HepG2 (cell line): Measurements from ENCODE around the gene NR1H3. TPM values are rescaled to one million over a fixed set of nuclear protein-coding genes. Genes with fewer than 3 reads are reported as not detected.

Source experiments
- ATAC-seq: fragments of 200-7000 bp; cut with Tn5 transposase; 3 replicates; pipeline ENCODE4 v1.9.1; 2020; ENCODE audit warnings: mild to moderate bottlenecking, moderate library complexity
- BruUV-seq: library from RNA; stranded (reverse); fragments of 400-500 nt; replicated peaks from 2 replicates; lab custom pipeline; 2021; lab: Mats Ljungman, UMichigan
- CTCF ChIA-PET: fragments of 300-600 bp; formaldehyde crosslinking; extraction: SDS; loops from one replicate; lab custom pipeline; 2021; ENCODE audit warnings: low total read pairs, inconsistent platforms, low intra/inter-chr PET ratio; lab: Yijun Ruan, JAX
- POLR2A ChIA-PET: fragments of 350-600 bp; sonication (Branson Sonifier 250); formaldehyde crosslinking; loops from one replicate; lab custom pipeline; 2020; ENCODE audit warnings: antibody characterized with exemption, inconsistent platforms; lab: Yijun Ruan, JAX
- DNase-seq: peaks from one replicate; pipeline ENCODE4 v3.0.0-alpha.2; 2015; ENCODE audit warnings: low spot score
- FAIRE-seq: peaks from 3 replicates; lab custom pipeline; 2011; peaks lifted over from hg19 to GRCh38; lab: Jason Lieb, UNC
- H2AFZ ChIP-seq: one replicate; pipeline ENCODE4 v1.6.1; 2011; ENCODE audit warnings: low read length, inconsistent platforms
- H3K27ac ChIP-seq: fragments of 300-600 bp; 3 replicates; pipeline ENCODE4 v1.8.0; 2011; ENCODE audit warnings: mixed run types, mild to moderate bottlenecking, mixed read lengths, low read length, inconsistent platforms; ENCODE audit not compliant: insufficient read depth; ENCODE audit errors: extremely low read length
- H3K27me3 ChIP-seq, 2 experiments: fragments of 200-600 bp in 1 of 2; 2 replicates in 1 of 2; 3 replicates in 1 of 2; pipeline versions ENCODE4 v1.6.0 to v1.8.0; 2011; ENCODE audit warnings: low read length in 2 of 2, mild to moderate bottlenecking in 2 of 2, moderate library complexity in 2 of 2, inconsistent platforms in 1 of 2; ENCODE audit not compliant: insufficient read depth in 2 of 2, control insufficient read depth in 1 of 2
- H3K36me3 ChIP-seq, 2 experiments: fragments of 200-600 bp in 1 of 2; replicated peaks in 1 of 2; 2 replicates in 1 of 2; 3 replicates in 1 of 2; pipeline versions ENCODE4 v1.5.1 to v1.8.0; 2011; ENCODE audit warnings: low read length in 2 of 2, inconsistent platforms in 1 of 2; ENCODE audit not compliant: insufficient read depth in 2 of 2, control insufficient read depth in 1 of 2
- H3K4me1 ChIP-seq: 2 replicates; pipeline ENCODE4 v1.5.1; 2012; ENCODE audit warnings: low read length, inconsistent platforms; ENCODE audit not compliant: insufficient read depth
- H3K4me2 ChIP-seq: 2 replicates; pipeline ENCODE4 v1.6.0; 2011; ENCODE audit warnings: low read depth, low read length, inconsistent platforms
- H3K4me3 ChIP-seq, 3 experiments: fragments of 200-600 bp in 1 of 3; sonication (generic), shearing (Covaris generic) in 1 of 3; replicated peaks in 1 of 3; 2 replicates each; pipeline ENCODE4 v1.5.1; 2011 to 2016; ENCODE audit warnings: low read length in 3 of 3, inconsistent platforms in 2 of 3, low read depth in 2 of 3, mild to moderate bottlenecking in 2 of 3, control low read depth in 1 of 3, mixed read lengths in 1 of 3; ENCODE audit not compliant: insufficient read depth in 1 of 3
- H3K79me2 ChIP-seq: one replicate; pipeline ENCODE4 v1.6.1; 2011; ENCODE audit warnings: low read length, inconsistent platforms; ENCODE audit not compliant: insufficient read depth
- H3K9ac ChIP-seq: 2 replicates; pipeline ENCODE4 v1.6.0; 2011; ENCODE audit warnings: mild to moderate bottlenecking, low read depth, low read length, inconsistent platforms; ENCODE audit not compliant: insufficient read depth
- H3K9me3 ChIP-seq: 2 replicates; pipeline ENCODE4 v1.5.1; 2012; ENCODE audit warnings: mild to moderate bottlenecking, low read length
- H4K20me1 ChIP-seq: 2 replicates; pipeline ENCODE4 v1.6.0; 2011; ENCODE audit warnings: inconsistent platforms, mild to moderate bottlenecking, low read length, moderate library complexity; ENCODE audit not compliant: insufficient read depth
- HNF1B ChIP-seq: sonication (generic); formaldehyde crosslinking; IDR thresholded peaks from 2 replicates; pipeline ENCODE4 v1.5.1; 2020; ENCODE audit warnings: mild to moderate bottlenecking, moderate library complexity, missing genetic modification reagents
- NR2F1 ChIP-seq, 2 experiments: fragments of 450-650 bp in 1 of 2; formaldehyde crosslinking in 1 of 2; IDR thresholded peaks; 2 replicates each; pipeline versions ENCODE4 v1.5.0 to v1.6.1; 2016 to 2020; ENCODE audit warnings: mild to moderate bottlenecking in 1 of 2, missing compliant biosample characterization in 1 of 2, missing genetic modification reagents in 1 of 2, moderate library complexity in 1 of 2
- REL ChIP-seq: sonication (generic); formaldehyde crosslinking; conservative IDR thresholded peaks from 2 replicates; pipeline ENCODE4 v1.8.0; 2022; ENCODE audit warnings: mild to moderate bottlenecking, missing genetic modification reagents, moderate library complexity
- RFXANK ChIP-seq: IDR thresholded peaks from 2 replicates; pipeline ENCODE4 v1.6.1; 2016
- TEAD3 ChIP-seq: optimal IDR thresholded peaks from 2 replicates; pipeline ENCODE3; 2016; ENCODE audit warnings: borderline replicate concordance
- TERF1 ChIP-seq: sonication (generic); formaldehyde crosslinking; IDR thresholded peaks from 2 replicates; pipeline ENCODE4 v1.8.0; 2022; ENCODE audit warnings: mild to moderate bottlenecking, missing genetic modification reagents, moderate library complexity
- TFE3 ChIP-seq: IDR thresholded peaks from 2 replicates; pipeline ENCODE4 v1.6.1; 2016
- ZBTB49 ChIP-seq: sonication (generic); formaldehyde crosslinking; IDR thresholded peaks from 2 replicates; pipeline ENCODE4 v1.4.0; 2020; ENCODE audit warnings: missing genetic modification reagents, borderline replicate concordance
- ZC3H13 ChIP-seq: sonication (generic); formaldehyde crosslinking; IDR thresholded peaks from 2 replicates; pipeline ENCODE4 v1.8.1; 2023; ENCODE audit warnings: mild to moderate bottlenecking, missing genetic modification reagents, moderate library complexity
- ZNF747 ChIP-seq: sonication (generic); formaldehyde crosslinking; IDR thresholded peaks from 2 replicates; pipeline ENCODE4 v1.8.1; 2023; ENCODE audit warnings: missing genetic modification reagents, mild to moderate bottlenecking, borderline replicate concordance
- WGBS: methylation state at CpG from one replicate; pipeline ENCODE4 v1.1.6; 2017; ENCODE audit warnings: low lambda C conversion rate; 5-methylcytosine and 5-hydroxymethylcytosine counted together
- in situ Hi-C: cut with HindIII; loops from 2 replicates; pipeline ENCODE4 v1.10.0; 2017; ENCODE audit warnings: low pct_unique_long_range_greater_than_20kb; ENCODE audit not compliant: extremely low pct_ligation_motif_present
- intact Hi-C: fragments of 100-400 bp; cut with micrococcal nuclease; formaldehyde crosslinking; loops from one replicate; pipeline ENCODE4 v1.10.0; 2022; ENCODE audit not compliant: unreplicated experiment
- polyA plus RNA-seq, 8 experiments: library from polyadenylated mRNA; depleted of rRNA in 3 of 8; stranded (reverse) in 7 of 8; unstranded in 1 of 8; fragments of >200 nt; fragmentation: Illumina TruSeq in 4 of 8; extraction: Trizol in 4 of 8; gene quantifications; 2 replicates each; pipeline versions ENCODE4 v1.2.1 to v1.2.3, GENCODE V29; 2011 to 2016; ENCODE audit warnings: low read depth in 4 of 8, missing spikeins in 1 of 8, mixed read lengths in 1 of 8; ENCODE audit not compliant: insufficient read depth in 1 of 8
- total RNA-seq, 5 experiments: library from RNA; depleted of rRNA; stranded (reverse); fragments of >200 nt; fragmentation: Illumina TruSeq; extraction: Trizol; gene quantifications; 2 replicates each; pipeline ENCODE4 v1.2.3, GENCODE V29; 2016; ENCODE audit warnings: low read depth in 1 of 5
- TF ChIP-seq, protein P1 (sequence below): sonication (generic); formaldehyde crosslinking; IDR thresholded peaks from 2 replicates; pipeline ENCODE4 v1.5.0; 2020; ENCODE audit warnings: mild to moderate bottlenecking, missing genetic modification reagents, borderline replicate concordance

NR1H3 gene
- total and polyA plus RNA-seq, 2 of the 13 experiments (the other 11 are each of a cell fraction or from before 2014, with no cell fraction given) = 41.8 to 102 TPM

DNA sequence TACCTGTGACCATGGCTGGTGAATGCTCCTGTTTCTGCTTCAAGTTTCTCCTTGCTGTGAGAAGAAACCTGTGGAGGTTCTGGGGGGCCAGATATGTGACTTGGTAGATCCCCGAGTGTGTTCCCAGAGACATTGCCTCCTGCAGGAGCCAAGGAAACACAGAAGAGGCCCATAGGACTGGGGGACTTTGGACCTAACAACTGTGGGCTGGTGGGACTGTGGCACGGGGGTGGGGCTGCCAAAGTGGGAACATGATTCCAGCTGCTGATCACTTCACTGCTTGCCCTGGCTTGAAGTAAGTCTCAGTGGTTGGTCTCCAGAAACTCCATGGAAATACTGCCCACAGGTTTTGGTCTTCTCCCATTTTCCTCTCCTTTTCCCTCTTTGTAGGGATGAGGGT is 4.1 kb upstream of the NR1H3 start (continued):
- peak; percentile 21; the same call in 1 of the 2 replicates for TF ChIP-seq TFE3
- TF ChIP-seq HNF1B (CRISPR knock-in tag) = peak; percentile 44; the same call in 1 of the 2 replicates
- no peak for TF ChIP-seq REL (CRISPR knock-in tag)

DNA sequence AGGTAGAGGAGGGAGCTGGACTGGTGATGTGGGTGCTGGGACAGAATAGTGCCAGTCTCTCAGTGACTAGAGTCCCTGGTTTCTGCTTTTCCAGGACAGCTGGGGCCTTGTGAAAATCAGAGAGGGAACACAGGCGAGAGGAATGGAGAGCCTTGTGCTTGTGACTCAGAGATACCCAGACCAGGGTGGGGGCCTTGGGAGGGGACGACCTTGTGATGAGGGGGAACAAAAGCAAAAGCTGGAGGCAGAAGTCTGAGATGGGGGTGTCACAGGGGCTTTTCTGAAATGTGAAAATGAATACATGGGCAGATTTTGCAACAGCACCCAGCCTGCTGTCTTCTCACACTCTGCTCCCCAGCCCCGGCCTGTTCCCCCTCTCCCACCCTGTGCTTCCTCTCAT is 3.4 kb upstream of the NR1H3 start:
- Histone ChIP-seq H3K27ac (peak overlapping the region; percentile 87), H3K4me3 (peak overlapping the region; percentile 40 to 59 (median 43); a peak in 5 of 6 replicates), H3K4me1 (peaks cover 90% of the 10 kb centered on the region), H3K4me2 (peak overlapping the region; percentile 95), H3K79me2 (peaks cover 34% of the 10 kb centered on the region), H4K20me1 (no peaks in the 10 kb centered on the region), H2AFZ (no peak overlapping the region), H3K27me3 (no peaks in the 10 kb centered on the region; a peak in 1 of 5 replicates), H3K9ac (peak overlapping the region; percentile 73), H3K9me3 (no peaks in the 10 kb centered on the region), H3K36me3 (no peaks in the 10 kb centered on the region)
- BruUV-seq = no TSS peak
- CTCF ChIA-PET = no interaction called here
- FAIRE-seq (no peak), DNase-seq (no peak), ATAC-seq (peak; percentile 17)
- in situ Hi-C loops = no loop called here
- intact Hi-C loops = loop anchor here (2.0 kb wide), 1 partner anchor 70 kb away; no protein-coding TSS in a partner anchor
- POLR2A ChIA-PET = interaction anchor here (1.0 to 4.4 kb wide), 9 partner anchors 10 to 76 kb away, joined by 3 to 54 read pairs (median 7); partner anchors contain the start of gene DDB2
- 11% methylated on average over 3 of the region's 3 CpGs for WGBS
- TF ChIP-seq RFXANK (CRISPR knock-in tag) (no peak), TEAD3 (no peak), NR2F1 (CRISPR knock-in tag; IDR thresholded peaks at IDR 0.05) (no peak), ZNF747 (CRISPR knock-in tag) (no peak), ZC3H13 (peak; percentile 49; the same call in 1 of the 2 replicates), ZBTB49 (CRISPR knock-in tag) (no peak), TERF1 (no peak)
- TF ChIP-seq, protein P1, sequence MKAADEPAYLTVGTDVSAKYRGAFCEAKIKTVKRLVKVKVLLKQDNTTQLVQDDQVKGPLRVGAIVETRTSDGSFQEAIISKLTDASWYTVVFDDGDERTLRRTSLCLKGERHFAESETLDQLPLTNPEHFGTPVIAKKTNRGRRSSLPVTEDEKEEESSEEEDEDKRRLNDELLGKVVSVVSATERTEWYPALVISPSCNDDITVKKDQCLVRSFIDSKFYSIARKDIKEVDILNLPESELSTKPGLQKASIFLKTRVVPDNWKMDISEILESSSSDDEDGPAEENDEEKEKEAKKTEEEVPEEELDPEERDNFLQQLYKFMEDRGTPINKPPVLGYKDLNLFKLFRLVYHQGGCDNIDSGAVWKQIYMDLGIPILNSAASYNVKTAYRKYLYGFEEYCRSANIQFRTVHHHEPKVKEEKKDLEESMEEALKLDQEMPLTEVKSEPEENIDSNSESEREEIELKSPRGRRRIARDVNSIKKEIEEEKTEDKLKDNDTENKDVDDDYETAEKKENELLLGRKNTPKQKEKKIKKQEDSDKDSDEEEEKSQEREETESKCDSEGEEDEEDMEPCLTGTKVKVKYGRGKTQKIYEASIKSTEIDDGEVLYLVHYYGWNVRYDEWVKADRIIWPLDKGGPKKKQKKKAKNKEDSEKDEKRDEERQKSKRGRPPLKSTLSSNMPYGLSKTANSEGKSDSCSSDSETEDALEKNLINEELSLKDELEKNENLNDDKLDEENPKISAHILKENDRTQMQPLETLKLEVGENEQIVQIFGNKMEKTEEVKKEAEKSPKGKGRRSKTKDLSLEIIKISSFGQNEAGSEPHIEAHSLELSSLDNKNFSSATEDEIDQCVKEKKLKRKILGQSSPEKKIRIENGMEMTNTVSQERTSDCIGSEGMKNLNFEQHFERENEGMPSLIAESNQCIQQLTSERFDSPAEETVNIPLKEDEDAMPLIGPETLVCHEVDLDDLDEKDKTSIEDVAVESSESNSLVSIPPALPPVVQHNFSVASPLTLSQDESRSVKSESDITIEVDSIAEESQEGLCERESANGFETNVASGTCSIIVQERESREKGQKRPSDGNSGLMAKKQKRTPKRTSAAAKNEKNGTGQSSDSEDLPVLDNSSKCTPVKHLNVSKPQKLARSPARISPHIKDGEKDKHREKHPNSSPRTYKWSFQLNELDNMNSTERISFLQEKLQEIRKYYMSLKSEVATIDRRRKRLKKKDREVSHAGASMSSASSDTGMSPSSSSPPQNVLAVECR (CRISPR knock-in tag) = no peak
